Measurements from ENCODE around the gene NCKAP5.

- no peak for TF ChIP-seq CTCF (IDR thresholded peaks at IDR 0.05 in 8 of 11, conservative IDR thresholded peaks at IDR 0.05 in 3 of 11)
- no peak for TF ChIP-seq POLR2A (IDR thresholded peaks at IDR 0.05)
These were observed 374.5 kb downstream of the NCKAP5 start for GRCh38 chr2:133193544-133194361.

All from spleen (tissue), 7 donors.